ENCODE data around the gene AMD1. TPM values are rescaled to one million over a fixed set of nuclear protein-coding genes. Genes with fewer than 3 reads are reported as not detected.

The AMD1 gene
- total and polyA plus RNA-seq, 9 of the 15 experiments (the other 6 are each of a cell fraction or from before 2014, with no cell fraction given): 60.0 to 151 (median 85.6) TPM

DNA sequence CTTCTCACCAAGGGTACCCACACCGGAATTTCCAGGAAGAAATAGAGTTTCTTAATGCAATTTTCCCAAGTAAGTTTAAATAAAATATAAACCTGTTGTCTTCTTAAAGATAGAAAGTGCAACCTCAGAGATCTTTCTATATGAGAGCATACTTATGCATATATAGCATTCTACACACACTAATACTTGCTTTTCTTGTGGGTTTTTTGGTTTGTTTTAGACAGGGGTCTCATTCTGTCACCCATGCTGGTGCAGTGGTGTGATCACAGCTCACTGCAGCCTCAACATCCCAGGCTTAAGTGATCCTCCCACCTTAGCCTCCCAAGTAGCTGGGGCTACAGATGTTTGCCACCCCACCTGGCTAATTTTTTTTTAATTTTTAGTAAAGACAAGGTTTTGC lies 15.7 kb downstream of the AMD1 start:
- CTCF ChIA-PET (ENCODE audit: low intra/inter-chr PET ratio): no interaction called here
- intact Hi-C loops (cut with micrococcal nuclease) (no loop called here), in situ Hi-C loops (cut with MboI) (no loop called here)
- Histone ChIP-seq H3K4me3 (no peak overlapping the region), H3K27me3 (ENCODE audit: control insufficient read depth in 2 of 2, insufficient read depth in 2 of 2, low read length in 2 of 2) (no peaks in the 10 kb centered on the region), H3K4me1 (replicated peaks in 1 of 2; ENCODE audit: control insufficient read depth in 2 of 2, insufficient read depth in 2 of 2, low read length in 2 of 2) (no peaks in the 10 kb centered on the region; a peak in 1 of 5 replicates), H2AFZ (ENCODE audit: low read depth, low read length) (no peak overlapping the region), H4K20me1 (replicated peaks; ENCODE audit: control insufficient read depth, insufficient read depth, low read length) (peaks cover 13% of the 10 kb centered on the region), H3K4me2 (ENCODE audit: insufficient read depth, low read length) (no peak overlapping the region), H3K36me3 (ENCODE audit: control insufficient read depth, insufficient read depth, low read length) (peaks cover 89% of the 10 kb centered on the region), H3K9me1 (ENCODE audit: control insufficient read depth, insufficient read depth, low read length) (no peaks in the 10 kb centered on the region), H3K9me3 (replicated peaks; ENCODE audit: control insufficient read depth, insufficient read depth, low read depth, low read length) (no peaks in the 10 kb centered on the region), H3K9ac (ENCODE audit: insufficient read depth in 1 of 2, low read depth in 2 of 2, low read length in 2 of 2) (no peak overlapping the region), H3K79me2 (ENCODE audit: control insufficient read depth, insufficient read depth, low read length) (peaks cover 69% of the 10 kb centered on the region), H3K27ac (ENCODE audit: extremely low read depth, low read depth, low read length) (no peak overlapping the region)
- POLR2A ChIA-PET: interaction anchor here (0.6 to 4.0 kb wide), 8 partner anchors 8 to 660 kb away, joined by 3 to 37 read pairs (median 5); partner anchors contain the start of genes AMD1 and RPF2
- no peak for ATAC-seq
- TF ChIP-seq ZNF263 (CRISPR knock-in tag; IDR thresholded peaks at IDR 0.05; ENCODE audit: borderline replicate concordance) (no peak), RBM14 (IDR thresholded peaks at IDR 0.05; ENCODE audit: borderline replicate concordance, insufficient read depth, low read depth, low read length) (no peak), ELF4 (CRISPR knock-in tag; IDR thresholded peaks at IDR 0.05) (no peak), STAT5B (CRISPR knock-in tag; IDR thresholded peaks at IDR 0.05) (no peak), FIP1L1 (IDR thresholded peaks at IDR 0.05; ENCODE audit: low read depth, low read length, poor library complexity, severe bottlenecking) (no peak), CBX8 (IDR thresholded peaks at IDR 0.05; ENCODE audit: borderline replicate concordance, extremely low read depth, low read depth, low read length, poor library complexity, severe bottlenecking) (no peak), RBM25 (IDR thresholded peaks at IDR 0.05; ENCODE audit: low read depth, low read length, severe bottlenecking) (no peak), YBX1 (IDR thresholded peaks at IDR 0.05) (no peak), ZNF184 (CRISPR knock-in tag; IDR thresholded peaks at IDR 0.05) (no peak), PML (IDR thresholded peaks at IDR 0.05; ENCODE audit: low read length) (no peak), ZKSCAN1 (IDR thresholded peaks at IDR 0.05; ENCODE audit: low read depth, low read length) (no peak), TARDBP (IDR thresholded peaks at IDR 0.05) (no peak)
- TF ChIP-seq, protein P1, sequence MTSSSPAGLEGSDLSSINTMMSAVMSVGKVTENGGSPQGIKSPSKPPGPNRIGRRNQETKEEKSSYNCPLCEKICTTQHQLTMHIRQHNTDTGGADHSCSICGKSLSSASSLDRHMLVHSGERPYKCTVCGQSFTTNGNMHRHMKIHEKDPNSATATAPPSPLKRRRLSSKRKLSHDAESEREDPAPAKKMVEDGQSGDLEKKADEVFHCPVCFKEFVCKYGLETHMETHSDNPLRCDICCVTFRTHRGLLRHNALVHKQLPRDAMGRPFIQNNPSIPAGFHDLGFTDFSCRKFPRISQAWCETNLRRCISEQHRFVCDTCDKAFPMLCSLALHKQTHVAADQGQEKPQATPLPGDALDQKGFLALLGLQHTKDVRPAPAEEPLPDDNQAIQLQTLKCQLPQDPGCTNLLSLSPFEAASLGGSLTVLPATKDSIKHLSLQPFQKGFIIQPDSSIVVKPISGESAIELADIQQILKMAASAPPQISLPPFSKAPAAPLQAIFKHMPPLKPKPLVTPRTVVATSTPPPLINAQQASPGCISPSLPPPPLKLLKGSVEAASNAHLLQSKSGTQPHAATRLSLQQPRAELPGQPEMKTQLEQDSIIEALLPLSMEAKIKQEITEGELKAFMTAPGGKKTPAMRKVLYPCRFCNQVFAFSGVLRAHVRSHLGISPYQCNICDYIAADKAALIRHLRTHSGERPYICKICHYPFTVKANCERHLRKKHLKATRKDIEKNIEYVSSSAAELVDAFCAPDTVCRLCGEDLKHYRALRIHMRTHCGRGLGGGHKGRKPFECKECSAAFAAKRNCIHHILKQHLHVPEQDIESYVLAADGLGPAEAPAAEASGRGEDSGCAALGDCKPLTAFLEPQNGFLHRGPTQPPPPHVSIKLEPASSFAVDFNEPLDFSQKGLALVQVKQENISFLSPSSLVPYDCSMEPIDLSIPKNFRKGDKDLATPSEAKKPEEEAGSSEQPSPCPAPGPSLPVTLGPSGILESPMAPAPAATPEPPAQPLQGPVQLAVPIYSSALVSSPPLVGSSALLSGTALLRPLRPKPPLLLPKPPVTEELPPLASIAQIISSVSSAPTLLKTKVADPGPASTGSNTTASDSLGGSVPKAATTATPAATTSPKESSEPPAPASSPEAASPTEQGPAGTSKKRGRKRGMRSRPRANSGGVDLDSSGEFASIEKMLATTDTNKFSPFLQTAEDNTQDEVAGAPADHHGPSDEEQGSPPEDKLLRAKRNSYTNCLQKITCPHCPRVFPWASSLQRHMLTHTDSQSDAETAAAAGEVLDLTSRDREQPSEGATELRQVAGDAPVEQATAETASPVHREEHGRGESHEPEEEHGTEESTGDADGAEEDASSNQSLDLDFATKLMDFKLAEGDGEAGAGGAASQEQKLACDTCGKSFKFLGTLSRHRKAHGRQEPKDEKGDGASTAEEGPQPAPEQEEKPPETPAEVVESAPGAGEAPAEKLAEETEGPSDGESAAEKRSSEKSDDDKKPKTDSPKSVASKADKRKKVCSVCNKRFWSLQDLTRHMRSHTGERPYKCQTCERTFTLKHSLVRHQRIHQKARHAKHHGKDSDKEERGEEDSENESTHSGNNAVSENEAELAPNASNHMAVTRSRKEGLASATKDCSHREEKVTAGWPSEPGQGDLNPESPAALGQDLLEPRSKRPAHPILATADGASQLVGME (CRISPR knock-in tag; IDR thresholded peaks at IDR 0.05): no peak
- TF ChIP-seq, protein P2, sequence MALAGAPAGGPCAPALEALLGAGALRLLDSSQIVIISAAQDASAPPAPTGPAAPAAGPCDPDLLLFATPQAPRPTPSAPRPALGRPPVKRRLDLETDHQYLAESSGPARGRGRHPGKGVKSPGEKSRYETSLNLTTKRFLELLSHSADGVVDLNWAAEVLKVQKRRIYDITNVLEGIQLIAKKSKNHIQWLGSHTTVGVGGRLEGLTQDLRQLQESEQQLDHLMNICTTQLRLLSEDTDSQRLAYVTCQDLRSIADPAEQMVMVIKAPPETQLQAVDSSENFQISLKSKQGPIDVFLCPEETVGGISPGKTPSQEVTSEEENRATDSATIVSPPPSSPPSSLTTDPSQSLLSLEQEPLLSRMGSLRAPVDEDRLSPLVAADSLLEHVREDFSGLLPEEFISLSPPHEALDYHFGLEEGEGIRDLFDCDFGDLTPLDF (CRISPR knock-in tag; IDR thresholded peaks at IDR 0.05): no peak
- no TSS peak for BruUV-seq (replicated peaks)
- 94% methylated on average over 1 of the region's 1 CpG for WGBS (ENCODE audit: insufficient coverage, low coverage, missing lambda C conversion rate)
- no peak for DNase-seq (ENCODE audit: extremely low read depth in 1 of 4, low spot score in 3 of 4)
- no peak for FAIRE-seq
